ENCODE data around the gene OR2M4.

OR2M4 gene

DNA sequence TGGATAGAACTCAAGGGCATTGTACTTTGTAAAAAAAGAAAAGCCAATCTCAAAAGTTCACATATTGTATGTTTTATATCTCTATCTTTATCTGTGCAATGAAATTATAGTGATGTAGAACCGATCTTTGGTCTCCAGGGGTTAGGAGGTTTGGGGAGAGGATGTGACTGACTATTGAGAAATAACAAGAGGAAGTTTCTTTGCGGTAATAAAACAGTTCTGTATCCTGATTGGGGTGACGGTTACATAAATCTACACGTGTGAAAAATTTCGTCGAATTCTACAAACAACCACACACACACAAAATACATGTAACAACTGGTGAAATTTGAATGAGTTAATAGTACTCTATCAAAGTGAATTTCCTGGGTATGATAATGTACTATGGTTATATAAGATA is 57.2 kb downstream of the OR2M4 start:
- Histone ChIP-seq H3K27ac (no peak overlapping the region), H3K4me3 (no peak overlapping the region)
- TF ChIP-seq, protein P1, sequence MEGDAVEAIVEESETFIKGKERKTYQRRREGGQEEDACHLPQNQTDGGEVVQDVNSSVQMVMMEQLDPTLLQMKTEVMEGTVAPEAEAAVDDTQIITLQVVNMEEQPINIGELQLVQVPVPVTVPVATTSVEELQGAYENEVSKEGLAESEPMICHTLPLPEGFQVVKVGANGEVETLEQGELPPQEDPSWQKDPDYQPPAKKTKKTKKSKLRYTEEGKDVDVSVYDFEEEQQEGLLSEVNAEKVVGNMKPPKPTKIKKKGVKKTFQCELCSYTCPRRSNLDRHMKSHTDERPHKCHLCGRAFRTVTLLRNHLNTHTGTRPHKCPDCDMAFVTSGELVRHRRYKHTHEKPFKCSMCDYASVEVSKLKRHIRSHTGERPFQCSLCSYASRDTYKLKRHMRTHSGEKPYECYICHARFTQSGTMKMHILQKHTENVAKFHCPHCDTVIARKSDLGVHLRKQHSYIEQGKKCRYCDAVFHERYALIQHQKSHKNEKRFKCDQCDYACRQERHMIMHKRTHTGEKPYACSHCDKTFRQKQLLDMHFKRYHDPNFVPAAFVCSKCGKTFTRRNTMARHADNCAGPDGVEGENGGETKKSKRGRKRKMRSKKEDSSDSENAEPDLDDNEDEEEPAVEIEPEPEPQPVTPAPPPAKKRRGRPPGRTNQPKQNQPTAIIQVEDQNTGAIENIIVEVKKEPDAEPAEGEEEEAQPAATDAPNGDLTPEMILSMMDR (IDR thresholded peaks at IDR 0.05) = no peak
- DNase-seq (ENCODE audit: low spot score) = no peak
